Measurements from ENCODE around the gene KCNQ1. TPM values are rescaled to one million over a fixed set of nuclear protein-coding genes. Genes with fewer than 3 reads are reported as not detected.

Gene KCNQ1
- total and polyA plus RNA-seq, 2 experiments from 2014 or later = 0.45 to 0.87 TPM

- H3K4me3 Mint-ChIP-seq = no peak overlapping the region
- no peaks in the 10 kb centered on the region for H3K4me1 ChIP-seq (ENCODE audit: insufficient read depth)
- H3K27me3 ChIP-seq (ENCODE audit: insufficient read depth) = peaks cover 89% of the 10 kb centered on the region
- no peaks in the 10 kb centered on the region for H3F3A ChIP-seq (replicated peaks; ENCODE audit: low read depth)
- TF ChIP-seq, protein P1, sequence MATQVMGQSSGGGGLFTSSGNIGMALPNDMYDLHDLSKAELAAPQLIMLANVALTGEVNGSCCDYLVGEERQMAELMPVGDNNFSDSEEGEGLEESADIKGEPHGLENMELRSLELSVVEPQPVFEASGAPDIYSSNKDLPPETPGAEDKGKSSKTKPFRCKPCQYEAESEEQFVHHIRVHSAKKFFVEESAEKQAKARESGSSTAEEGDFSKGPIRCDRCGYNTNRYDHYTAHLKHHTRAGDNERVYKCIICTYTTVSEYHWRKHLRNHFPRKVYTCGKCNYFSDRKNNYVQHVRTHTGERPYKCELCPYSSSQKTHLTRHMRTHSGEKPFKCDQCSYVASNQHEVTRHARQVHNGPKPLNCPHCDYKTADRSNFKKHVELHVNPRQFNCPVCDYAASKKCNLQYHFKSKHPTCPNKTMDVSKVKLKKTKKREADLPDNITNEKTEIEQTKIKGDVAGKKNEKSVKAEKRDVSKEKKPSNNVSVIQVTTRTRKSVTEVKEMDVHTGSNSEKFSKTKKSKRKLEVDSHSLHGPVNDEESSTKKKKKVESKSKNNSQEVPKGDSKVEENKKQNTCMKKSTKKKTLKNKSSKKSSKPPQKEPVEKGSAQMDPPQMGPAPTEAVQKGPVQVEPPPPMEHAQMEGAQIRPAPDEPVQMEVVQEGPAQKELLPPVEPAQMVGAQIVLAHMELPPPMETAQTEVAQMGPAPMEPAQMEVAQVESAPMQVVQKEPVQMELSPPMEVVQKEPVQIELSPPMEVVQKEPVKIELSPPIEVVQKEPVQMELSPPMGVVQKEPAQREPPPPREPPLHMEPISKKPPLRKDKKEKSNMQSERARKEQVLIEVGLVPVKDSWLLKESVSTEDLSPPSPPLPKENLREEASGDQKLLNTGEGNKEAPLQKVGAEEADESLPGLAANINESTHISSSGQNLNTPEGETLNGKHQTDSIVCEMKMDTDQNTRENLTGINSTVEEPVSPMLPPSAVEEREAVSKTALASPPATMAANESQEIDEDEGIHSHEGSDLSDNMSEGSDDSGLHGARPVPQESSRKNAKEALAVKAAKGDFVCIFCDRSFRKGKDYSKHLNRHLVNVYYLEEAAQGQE (IDR thresholded peaks at IDR 0.05; ENCODE audit: unreplicated experiment) = no peak
- no peak for TF ChIP-seq CTCF (conservative IDR thresholded peaks at IDR 0.05; ENCODE audit: low read depth in 2 of 2)
- no peak for TF ChIP-seq POLR2AphosphoS5 (IDR thresholded peaks at IDR 0.05; ENCODE audit: low read depth)
- no peak for TF ChIP-seq EZH2phosphoT487 (IDR thresholded peaks at IDR 0.05; ENCODE audit: unreplicated experiment)
- TF ChIP-seq ZNF114 (CRISPR knock-in tag; IDR thresholded peaks at IDR 0.05) = no peak
- no peaks in the 10 kb centered on the region for H3K79me2 ChIP-seq (replicated peaks; ENCODE audit: insufficient read depth)
- H3K36me3 ChIP-seq (ENCODE audit: insufficient read depth) = no peaks in the 10 kb centered on the region
- no peak overlapping the region for H2AFZ ChIP-seq
- H3K27me3 Mint-ChIP-seq (ENCODE audit: insufficient read depth, low read depth, poor library complexity) = peaks cover 62% of the 10 kb centered on the region
- no peaks in the 10 kb centered on the region for H3K36me3 Mint-ChIP-seq (ENCODE audit: low read depth)
- no peak overlapping the region for H3K27ac ChIP-seq (ENCODE audit: low read depth)
- H3K27ac Mint-ChIP-seq = no peak overlapping the region
- H3K4me3 ChIP-seq = no peak overlapping the region
- H3K9me3 Mint-ChIP-seq = no peaks in the 10 kb centered on the region; the same call in 2 of the 3 replicates
- H3K4me1 Mint-ChIP-seq = no peaks in the 10 kb centered on the region
- H3K9me2 ChIP-seq (ENCODE audit: insufficient read depth) = no peaks in the 10 kb centered on the region
- ATAC-seq = no peak
- no peak overlapping the region for H3K4me2 ChIP-seq
- DNase-seq (ENCODE audit: low spot score) = no peak
- no peaks in the 10 kb centered on the region for H4K20me1 ChIP-seq (replicated peaks; ENCODE audit: insufficient read depth)
These were observed 104.3 kb downstream of the KCNQ1 start for GRCh38 chr11:2549080-2549479.

DNA sequence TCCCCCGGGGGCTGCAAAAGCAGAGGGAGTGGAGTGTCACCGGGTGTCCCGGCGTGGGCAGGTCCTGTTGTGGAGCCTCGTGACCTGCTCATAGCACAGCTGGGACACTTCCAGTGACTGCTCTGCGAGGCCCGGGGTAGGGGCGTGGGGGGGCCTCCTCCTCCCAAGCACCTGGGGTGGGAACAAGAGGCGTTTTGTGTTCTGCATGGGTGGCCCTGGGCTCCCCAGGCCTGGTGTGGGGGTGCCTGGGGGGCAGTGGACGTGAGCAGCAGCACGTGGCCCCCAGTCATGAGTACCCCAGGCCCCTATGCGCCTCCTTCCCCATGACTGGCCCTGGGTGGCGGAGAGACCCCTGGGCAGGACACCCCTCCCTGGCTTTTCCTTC, 104.7 kb downstream of the KCNQ1 start:
- no peaks in the 10 kb centered on the region for H3K36me3 ChIP-seq (ENCODE audit: insufficient read depth)
- peaks cover 90% of the 10 kb centered on the region for H3K27me3 ChIP-seq (ENCODE audit: insufficient read depth)
- no peak overlapping the region for H3K27ac Mint-ChIP-seq
- H3K27ac ChIP-seq (ENCODE audit: low read depth) = no peak overlapping the region
- DNase-seq (ENCODE audit: low spot score) (no peak), ATAC-seq (no peak)
- H2AFZ ChIP-seq = no peak overlapping the region
- H3F3A ChIP-seq (replicated peaks; ENCODE audit: low read depth) = no peaks in the 10 kb centered on the region
- no peaks in the 10 kb centered on the region for H3K79me2 ChIP-seq (replicated peaks; ENCODE audit: insufficient read depth)
- H3K4me2 ChIP-seq = no peak overlapping the region
- H3K36me3 Mint-ChIP-seq (ENCODE audit: low read depth) = no peaks in the 10 kb centered on the region
- H4K20me1 ChIP-seq (replicated peaks; ENCODE audit: insufficient read depth) = no peaks in the 10 kb centered on the region
- peaks cover 66% of the 10 kb centered on the region for H3K27me3 Mint-ChIP-seq (ENCODE audit: insufficient read depth, low read depth, poor library complexity)
- H3K4me1 Mint-ChIP-seq = no peaks in the 10 kb centered on the region; the same call in 1 of the 3 replicates
- H3K4me3 Mint-ChIP-seq = no peak overlapping the region
- H3K9me2 ChIP-seq (ENCODE audit: insufficient read depth) = no peaks in the 10 kb centered on the region
- H3K4me1 ChIP-seq (ENCODE audit: insufficient read depth) = no peaks in the 10 kb centered on the region
- H3K4me3 ChIP-seq = no peak overlapping the region
- H3K9me3 Mint-ChIP-seq = no peaks in the 10 kb centered on the region; the same call in 2 of the 3 replicates
- no peak for TF ChIP-seq EZH2 (IDR thresholded peaks at IDR 0.05; ENCODE audit: low read depth, unreplicated experiment)
- TF ChIP-seq CTCF (conservative IDR thresholded peaks at IDR 0.05; ENCODE audit: low read depth in 2 of 2) = no peak
- no peak for TF ChIP-seq ZNF331 (CRISPR knock-in tag; IDR thresholded peaks at IDR 0.05; ENCODE audit: low read depth)
- TF ChIP-seq STAT1 (IDR thresholded peaks at IDR 0.05; ENCODE audit: unreplicated experiment) = no peak
- TF ChIP-seq ZNF114 (CRISPR knock-in tag; IDR thresholded peaks at IDR 0.05) = no peak
- no peak for TF ChIP-seq POLR2AphosphoS5 (IDR thresholded peaks at IDR 0.05; ENCODE audit: low read depth)

Measured in GM23338 (cell line).